Activated CD8-positive, alpha-beta memory T cell treated with anti-CD3 and anti-CD28 coated beads, Interleukin-2, amount 50 U/mL, for 48 hours (primary cell): ENCODE results near the gene DUSP22.

ENCODE experiments used
- DNase-seq: peaks from one replicate; pipeline ENCODE4 v3.0.0-alpha.2; 2020

Gene DUSP22

GRCh38 chr6:354631-355280 lies 62.5 kb downstream of the DUSP22 start:
- DNase-seq: no peak

GRCh38 chr6:355373-356208 lies 63.3 kb downstream of the DUSP22 start:
- no peak for DNase-seq

GRCh38 chr6:356828-357251 lies 64.6 kb downstream of the DUSP22 start:
- no peak for DNase-seq

GRCh38 chr6:357261-357790 lies 65.0 kb downstream of the DUSP22 start:
- DNase-seq: no peak

- DNase-seq: no peak
These were observed 65.6 kb downstream of the DUSP22 start for GRCh38 chr6:357791-358341.

- no peak for DNase-seq
These were observed 66.1 kb downstream of the DUSP22 start for GRCh38 chr6:358432-358831.

- no peak for DNase-seq
These were observed 66.6 kb downstream of the DUSP22 start for GRCh38 chr6:358847-359246.

GRCh38 chr6:359261-360035 lies 67.2 kb downstream of the DUSP22 start:
- DNase-seq: no peak

GRCh38 chr6:360349-360748 lies 68.1 kb downstream of the DUSP22 start:
- no peak for DNase-seq

GRCh38 chr6:360764-361373 lies 68.6 kb downstream of the DUSP22 start:
- no peak for DNase-seq

- DNase-seq: no peak
These were observed 69.3 kb downstream of the DUSP22 start for GRCh38 chr6:361411-362132.

- no peak for DNase-seq
These were observed 70.1 kb downstream of the DUSP22 start for GRCh38 chr6:362231-362923.

GRCh38 chr6:362924-363249 lies 70.6 kb downstream of the DUSP22 start:
- DNase-seq: no peak

GRCh38 chr6:363291-363690 lies 71.0 kb downstream of the DUSP22 start:
- no peak for DNase-seq

GRCh38 chr6:363909-364308 lies 71.6 kb downstream of the DUSP22 start:
- DNase-seq: no peak

GRCh38 chr6:364609-365540 lies 72.6 kb downstream of the DUSP22 start:
- DNase-seq: no peak

GRCh38 chr6:365835-366234 lies 73.5 kb downstream of the DUSP22 start:
- no peak for DNase-seq

GRCh38 chr6:366389-367297 lies 74.4 kb downstream of the DUSP22 start:
- no peak for DNase-seq

GRCh38 chr6:367298-367794 lies 75.1 kb downstream of the DUSP22 start:
- no peak for DNase-seq
